PC-9 (cell line): ENCODE data around the gene MET. TPM values are rescaled to one million over a fixed set of nuclear protein-coding genes. Genes with fewer than 3 reads are reported as not detected.
A peak's percentile ranks its signal among the peaks of the same experiment; 100 is the strongest.

Experiments used
- BruUV-seq: library from RNA; stranded (reverse); fragments of 400-500 nt; replicated peaks from 2 replicates; lab custom pipeline; 2021; lab: Mats Ljungman, UMichigan
- CTCF ChIA-PET: fragments of 300-600 bp; sonication (Branson Sonifier 250); formaldehyde crosslinking; loops from one replicate; lab custom pipeline; 2022; ENCODE audit warnings: antibody characterized with exemption; lab: Charles Lee
- POLR2A ChIA-PET: fragments of 300-600 bp; sonication (Branson Sonifier 250); formaldehyde crosslinking; loops from one replicate; lab custom pipeline; 2022; ENCODE audit warnings: antibody characterized with exemption; ENCODE audit not compliant: unreplicated experiment; lab: Charles Lee
- DNase-seq, 2 experiments: peaks; one replicate each; pipeline versions ENCODE4 v3.0.0 to v3.0.0-alpha.2; 2015 to 2022; ENCODE audit warnings: mixed read lengths in 1 of 2
- H2AFZ ChIP-seq: fragments of 200-600 bp; sonication (generic); 2 replicates; pipeline ENCODE4 v1.8.1; 2017; ENCODE audit warnings: antibody characterized with exemption
- H3F3A ChIP-seq: fragments of 200-600 bp; sonication (generic); 2 replicates; pipeline ENCODE4 v1.8.1; 2017; ENCODE audit warnings: antibody characterized with exemption, mild to moderate bottlenecking, low read depth; ENCODE audit not compliant: insufficient read depth
- H3K27ac ChIP-seq: fragments of 200-600 bp; sonication (generic); 2 replicates; pipeline ENCODE4 v1.6.1; 2016; ENCODE audit warnings: mixed run types
- H3K27me3 ChIP-seq: fragments of 200-600 bp; sonication (generic); 2 replicates; pipeline ENCODE4 v1.6.1; 2016; ENCODE audit warnings: low read depth, mixed run types; ENCODE audit not compliant: insufficient read depth
- H3K36me3 ChIP-seq: fragments of 200-600 bp; sonication (generic); 2 replicates; pipeline ENCODE4 v1.6.1; 2016; ENCODE audit warnings: low read depth, mixed run types
- H3K4me1 ChIP-seq: fragments of 200-600 bp; sonication (generic); replicated peaks from 2 replicates; pipeline ENCODE4 v1.6.1; 2016; ENCODE audit warnings: mixed run types; ENCODE audit not compliant: insufficient read depth
- H3K4me2 ChIP-seq: fragments of 200-600 bp; sonication (generic); 2 replicates; pipeline ENCODE4 v1.6.1; 2017; ENCODE audit warnings: mixed run types
- H3K4me3 ChIP-seq: fragments of 200-600 bp; sonication (generic); 2 replicates; pipeline ENCODE4 v1.6.1; 2016; ENCODE audit warnings: mixed run types
- H3K79me2 ChIP-seq: fragments of 200-600 bp; sonication (generic); 2 replicates; pipeline ENCODE4 v1.6.1; 2017; ENCODE audit warnings: low read depth, mixed run types
- H3K9me2 ChIP-seq: fragments of 200-600 bp; sonication (generic); 2 replicates; pipeline ENCODE4 v1.8.1; 2017; ENCODE audit warnings: mild to moderate bottlenecking; ENCODE audit not compliant: insufficient read depth
- H3K9me3 ChIP-seq: fragments of 200-600 bp; sonication (generic); 2 replicates; pipeline ENCODE4 v1.8.1; 2016; ENCODE audit warnings: low read depth; ENCODE audit not compliant: insufficient read depth
- H4K20me1 ChIP-seq: fragments of 200-600 bp; sonication (generic); 2 replicates; pipeline ENCODE4 v1.8.1; 2017; ENCODE audit not compliant: insufficient read depth
- CTCF ChIP-seq: fragments of 200-600 bp; sonication (generic); conservative IDR thresholded peaks from 2 replicates; pipeline ENCODE4 v1.6.1; 2017; ENCODE audit warnings: mixed run types, antibody characterized with exemption, mild to moderate bottlenecking, moderate library complexity
- EZH2 ChIP-seq: fragments of 200-600 bp; sonication (generic); IDR thresholded peaks from 2 replicates; pipeline ENCODE4 v1.8.0; 2017; ENCODE audit warnings: antibody characterized with exemption, low read depth
- intact Hi-C: fragments of 100-400 bp; cut with micrococcal nuclease; formaldehyde crosslinking; loops from one replicate; pipeline ENCODE4 v1.10.0; 2022; ENCODE audit not compliant: unreplicated experiment
- total RNA-seq: library from RNA; stranded (reverse); gene quantifications from 2 replicates; pipeline ENCODE4 v1.2.3, GENCODE V29; 2021

Gene MET
- total RNA-seq, 1 experiment from 2014 or later = 287 TPM

GRCh38 chr7:116779216-116779615, 107.2 kb downstream of the MET start:
- no peaks in the 10 kb centered on the region for H3K9me2 ChIP-seq
- ChIA-PET CTCF (no interaction called here), POLR2A (no interaction called here)
- H3F3A ChIP-seq = peaks cover 82% of the 10 kb centered on the region
- H3K4me2 ChIP-seq = no peak overlapping the region
- H2AFZ ChIP-seq = no peak overlapping the region
- H3K27ac ChIP-seq = no peak overlapping the region
- H3K36me3 ChIP-seq = peaks cover 26% of the 10 kb centered on the region
- TF ChIP-seq CTCF (no peak), EZH2 (no peak)
- peaks cover 91% of the 10 kb centered on the region for H3K4me1 ChIP-seq
- intact Hi-C loops = no loop called here
- no peak for DNase-seq
- BruUV-seq = no TSS peak
- no peak overlapping the region for H3K4me3 ChIP-seq
- no peaks in the 10 kb centered on the region for H3K79me2 ChIP-seq
- 0 out of 2 replicates have a peak, but pooled peaks cover 3% of the 10 kb centered on the region for H3K9me3 ChIP-seq
- no peaks in the 10 kb centered on the region for H3K27me3 ChIP-seq
- no peaks in the 10 kb centered on the region for H4K20me1 ChIP-seq

GRCh38 chr7:116779931-116780330, 107.9 kb downstream of the MET start:
- BruUV-seq = no TSS peak
- no peak overlapping the region for H3K4me3 ChIP-seq
- no peaks in the 10 kb centered on the region for H3K79me2 ChIP-seq
- H3K4me2 ChIP-seq = peak overlapping the region; percentile 43
- CTCF ChIA-PET = no interaction called here
- H3K36me3 ChIP-seq = peaks cover 27% of the 10 kb centered on the region; the same call in 1 of the 2 replicates
- TF ChIP-seq CTCF = no peak
- peak in 1 of 2 experiments; percentile 41 for DNase-seq
- POLR2A ChIA-PET = interaction anchor here (0.5 kb wide), 2 partner anchors 48 to 128 kb away, joined by 3 to 7 read pairs; no protein-coding TSS in a partner anchor
- H3K27ac ChIP-seq = peak overlapping the region; percentile 85
- intact Hi-C loops = loop anchor here (1.0 to 5.0 kb wide), 2 partner anchors 78 to 104 kb away; no protein-coding TSS in a partner anchor
- H3K27me3 ChIP-seq = no peaks in the 10 kb centered on the region
- 0 out of 2 replicates have a peak, but pooled peaks cover 3% of the 10 kb centered on the region for H3K9me3 ChIP-seq
- H4K20me1 ChIP-seq = no peaks in the 10 kb centered on the region
- peaks cover 84% of the 10 kb centered on the region for H3F3A ChIP-seq
- H3K4me1 ChIP-seq = peaks cover 98% of the 10 kb centered on the region
- H2AFZ ChIP-seq = no peak overlapping the region
- no peaks in the 10 kb centered on the region for H3K9me2 ChIP-seq

GRCh38 chr7:116780521-116780920, 108.5 kb downstream of the MET start:
- H2AFZ ChIP-seq = no peak overlapping the region
- H3K27me3 ChIP-seq = no peaks in the 10 kb centered on the region
- H3K4me3 ChIP-seq = no peak overlapping the region
- H3K9me2 ChIP-seq = no peaks in the 10 kb centered on the region
- no peak for TF ChIP-seq CTCF
- H3K4me1 ChIP-seq = peaks cover 100% of the 10 kb centered on the region
- no peaks in the 10 kb centered on the region for H4K20me1 ChIP-seq
- CTCF ChIA-PET = no interaction called here
- intact Hi-C loops = loop anchor here (1.0 to 5.0 kb wide), 2 partner anchors 78 to 104 kb away; no protein-coding TSS in a partner anchor
- H3K4me2 ChIP-seq = peak overlapping the region; percentile 43
- POLR2A ChIA-PET = interaction anchor here (0.5 to 0.7 kb wide), 3 partner anchors 9 to 357 kb away, joined by 3 to 4 read pairs (median 3); no protein-coding TSS in a partner anchor
- no peaks in the 10 kb centered on the region for H3K79me2 ChIP-seq
- H3K36me3 ChIP-seq = peaks cover 27% of the 10 kb centered on the region; the same call in 1 of the 2 replicates
- 0 out of 2 replicates have a peak, but pooled peaks cover 3% of the 10 kb centered on the region for H3K9me3 ChIP-seq
- peak overlapping the region; percentile 85 for H3K27ac ChIP-seq
- peaks cover 80% of the 10 kb centered on the region for H3F3A ChIP-seq
- TSS peak; percentile 56 for BruUV-seq
- no peak for DNase-seq
